Fibroblast of pulmonary artery (primary cell): ENCODE results near the gene METRN.

Experiments used
- DNase-seq: peaks from one replicate; pipeline ENCODE4 v3.0.0-alpha.2; 2010; ENCODE audit warnings: low read depth
- H3K4me3 ChIP-seq: replicated peaks from 2 replicates; pipeline ENCODE4 v1.5.1; 2011; ENCODE audit warnings: low read depth, mild to moderate bottlenecking, control low read depth, low read length, moderate library complexity
- TF ChIP-seq, protein P1 (sequence below): IDR thresholded peaks from 2 replicates; pipeline ENCODE4 v1.5.1; 2011; ENCODE audit warnings: mild to moderate bottlenecking, control low read depth, low read length, inconsistent platforms; ENCODE audit errors: missing control alignments

The METRN gene

DNA sequence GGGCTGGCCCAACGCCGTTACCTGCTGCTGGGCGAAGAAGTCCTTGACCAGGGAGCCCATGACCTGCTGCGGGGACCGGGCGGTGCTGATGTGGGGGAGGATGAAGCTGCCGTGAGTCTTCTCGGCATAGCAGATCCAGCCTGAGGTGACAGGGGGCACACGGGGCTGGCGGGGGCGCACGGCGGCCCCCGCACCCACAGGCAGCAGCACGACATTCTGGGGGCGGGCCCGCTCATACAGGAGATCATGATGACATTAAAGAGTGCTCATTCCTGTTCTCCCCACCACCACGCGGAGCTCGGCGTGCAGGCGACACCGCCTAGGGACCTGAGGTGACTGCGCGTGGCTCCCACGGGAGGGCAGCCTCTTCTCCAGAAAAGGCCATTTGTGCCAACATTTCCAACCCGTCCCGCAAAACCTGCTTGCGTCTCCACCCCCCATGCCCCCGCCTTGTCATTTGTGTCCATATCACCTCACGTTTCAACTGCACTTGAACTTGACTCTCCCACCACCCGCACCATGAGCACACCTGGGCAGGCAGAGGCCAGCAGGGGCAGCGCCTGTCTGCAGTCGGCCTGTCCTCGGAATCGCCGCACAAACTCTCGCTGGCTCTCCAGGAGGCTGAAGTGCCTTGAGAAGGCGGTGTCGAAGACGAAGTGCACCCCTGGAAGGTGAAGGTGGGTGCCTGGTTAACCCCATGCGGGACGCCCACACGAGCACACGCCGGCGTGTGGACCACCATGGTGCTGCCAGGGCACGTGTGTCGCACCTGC is 19.5 kb downstream of the METRN start:
- no peak for DNase-seq
- H3K4me3 ChIP-seq, result no peak overlapping the region
- TF ChIP-seq, protein P1, sequence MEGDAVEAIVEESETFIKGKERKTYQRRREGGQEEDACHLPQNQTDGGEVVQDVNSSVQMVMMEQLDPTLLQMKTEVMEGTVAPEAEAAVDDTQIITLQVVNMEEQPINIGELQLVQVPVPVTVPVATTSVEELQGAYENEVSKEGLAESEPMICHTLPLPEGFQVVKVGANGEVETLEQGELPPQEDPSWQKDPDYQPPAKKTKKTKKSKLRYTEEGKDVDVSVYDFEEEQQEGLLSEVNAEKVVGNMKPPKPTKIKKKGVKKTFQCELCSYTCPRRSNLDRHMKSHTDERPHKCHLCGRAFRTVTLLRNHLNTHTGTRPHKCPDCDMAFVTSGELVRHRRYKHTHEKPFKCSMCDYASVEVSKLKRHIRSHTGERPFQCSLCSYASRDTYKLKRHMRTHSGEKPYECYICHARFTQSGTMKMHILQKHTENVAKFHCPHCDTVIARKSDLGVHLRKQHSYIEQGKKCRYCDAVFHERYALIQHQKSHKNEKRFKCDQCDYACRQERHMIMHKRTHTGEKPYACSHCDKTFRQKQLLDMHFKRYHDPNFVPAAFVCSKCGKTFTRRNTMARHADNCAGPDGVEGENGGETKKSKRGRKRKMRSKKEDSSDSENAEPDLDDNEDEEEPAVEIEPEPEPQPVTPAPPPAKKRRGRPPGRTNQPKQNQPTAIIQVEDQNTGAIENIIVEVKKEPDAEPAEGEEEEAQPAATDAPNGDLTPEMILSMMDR, result no peak

DNA sequence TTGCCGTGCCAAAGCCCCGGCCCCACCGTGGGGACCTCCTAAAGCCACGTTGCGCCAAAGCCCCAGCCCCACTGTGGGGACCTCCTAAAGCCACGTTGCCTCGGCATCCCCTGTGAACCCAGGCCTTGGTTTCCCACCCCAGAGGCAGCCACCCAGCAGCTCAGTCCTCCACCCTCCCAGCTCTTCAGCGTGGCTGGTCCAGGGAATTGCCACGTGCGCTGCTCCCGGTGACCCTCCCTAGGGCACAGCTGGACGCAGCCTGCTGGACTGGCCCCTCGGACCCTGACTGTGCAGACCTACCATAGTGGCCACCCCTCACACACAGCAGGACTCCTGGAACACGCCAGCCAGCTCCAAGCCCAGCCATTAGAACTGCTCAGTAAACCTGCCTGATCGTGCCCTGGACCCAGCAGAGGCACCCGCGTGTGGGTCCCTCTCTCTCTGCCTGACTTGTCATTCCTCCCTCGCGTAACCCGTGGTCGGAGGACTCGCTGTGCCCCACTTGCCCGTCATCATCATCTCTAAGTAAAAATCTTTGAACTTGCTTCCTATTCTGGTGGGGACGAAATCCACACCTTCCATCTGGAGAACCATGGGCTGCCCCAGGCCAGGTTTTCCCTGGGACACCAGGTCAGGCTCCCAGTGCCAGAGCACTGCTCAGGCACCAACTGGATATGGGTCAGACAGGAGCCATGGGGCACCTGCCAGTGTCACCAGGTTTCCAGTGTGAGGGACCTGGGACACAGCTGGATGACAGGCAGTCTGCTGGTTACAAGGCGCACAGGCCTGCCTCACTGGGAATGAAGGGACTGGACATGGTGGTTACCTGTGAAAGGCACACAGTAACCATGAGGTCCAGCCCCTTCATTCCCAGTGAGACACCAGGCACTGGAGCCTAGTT is 20.3 kb downstream of the METRN start:
- TF ChIP-seq, protein P1, result no peak
- DNase-seq, result no peak
- no peak overlapping the region for H3K4me3 ChIP-seq

DNA sequence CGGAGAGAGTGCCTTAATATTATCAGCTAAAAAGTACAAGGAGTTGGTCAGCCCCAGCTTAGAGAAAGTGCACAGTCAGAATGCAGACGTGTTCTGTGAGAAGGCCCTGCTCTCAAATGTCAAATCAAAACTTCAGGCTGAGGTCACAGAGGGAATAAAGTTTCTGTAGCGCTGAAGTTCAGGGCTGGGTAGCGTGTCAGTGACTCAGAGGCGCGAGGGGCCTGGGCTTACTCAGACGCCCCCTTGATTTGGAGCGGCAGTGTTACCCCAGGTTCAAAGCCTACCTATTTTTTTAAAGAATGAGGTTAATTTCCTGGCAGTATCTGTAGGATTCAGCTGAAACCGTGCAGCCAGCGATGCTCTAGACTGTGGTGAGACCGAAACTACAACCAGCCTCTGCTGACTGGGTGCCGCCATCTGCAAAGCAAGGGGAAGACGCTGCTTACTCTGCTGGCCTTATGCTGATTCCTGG is 21.1 kb downstream of the METRN start:
- H3K4me3 ChIP-seq, result no peak overlapping the region
- TF ChIP-seq, protein P1, result no peak
- no peak for DNase-seq

DNA sequence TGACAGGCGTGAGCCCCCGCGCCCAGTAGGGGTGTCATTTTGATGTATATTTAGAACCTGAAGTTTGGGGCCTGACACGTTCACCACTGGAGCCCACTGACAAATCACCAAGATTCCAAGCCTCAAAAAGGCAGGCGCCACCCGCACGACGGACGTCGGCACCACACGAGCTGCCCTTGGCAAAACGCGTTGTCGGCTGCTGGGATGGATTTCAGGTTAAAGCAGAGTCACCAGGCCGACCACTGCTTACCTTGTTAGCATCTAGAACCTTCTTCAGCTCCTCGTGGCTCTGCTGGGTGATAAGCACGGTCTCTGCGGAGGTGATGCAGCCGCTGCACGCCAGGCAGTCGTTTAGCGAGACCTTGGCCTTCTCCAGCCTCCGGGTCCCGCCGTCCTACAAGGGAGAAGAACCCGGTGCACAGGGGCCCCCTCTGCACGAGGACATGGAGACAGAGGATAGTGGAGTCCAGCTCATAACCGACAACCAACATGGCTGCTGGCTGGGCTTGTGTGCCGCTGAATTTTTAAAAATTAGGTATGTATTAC is 22.1 kb downstream of the METRN start:
- TF ChIP-seq, protein P1, result no peak
- no peak overlapping the region for H3K4me3 ChIP-seq

DNA sequence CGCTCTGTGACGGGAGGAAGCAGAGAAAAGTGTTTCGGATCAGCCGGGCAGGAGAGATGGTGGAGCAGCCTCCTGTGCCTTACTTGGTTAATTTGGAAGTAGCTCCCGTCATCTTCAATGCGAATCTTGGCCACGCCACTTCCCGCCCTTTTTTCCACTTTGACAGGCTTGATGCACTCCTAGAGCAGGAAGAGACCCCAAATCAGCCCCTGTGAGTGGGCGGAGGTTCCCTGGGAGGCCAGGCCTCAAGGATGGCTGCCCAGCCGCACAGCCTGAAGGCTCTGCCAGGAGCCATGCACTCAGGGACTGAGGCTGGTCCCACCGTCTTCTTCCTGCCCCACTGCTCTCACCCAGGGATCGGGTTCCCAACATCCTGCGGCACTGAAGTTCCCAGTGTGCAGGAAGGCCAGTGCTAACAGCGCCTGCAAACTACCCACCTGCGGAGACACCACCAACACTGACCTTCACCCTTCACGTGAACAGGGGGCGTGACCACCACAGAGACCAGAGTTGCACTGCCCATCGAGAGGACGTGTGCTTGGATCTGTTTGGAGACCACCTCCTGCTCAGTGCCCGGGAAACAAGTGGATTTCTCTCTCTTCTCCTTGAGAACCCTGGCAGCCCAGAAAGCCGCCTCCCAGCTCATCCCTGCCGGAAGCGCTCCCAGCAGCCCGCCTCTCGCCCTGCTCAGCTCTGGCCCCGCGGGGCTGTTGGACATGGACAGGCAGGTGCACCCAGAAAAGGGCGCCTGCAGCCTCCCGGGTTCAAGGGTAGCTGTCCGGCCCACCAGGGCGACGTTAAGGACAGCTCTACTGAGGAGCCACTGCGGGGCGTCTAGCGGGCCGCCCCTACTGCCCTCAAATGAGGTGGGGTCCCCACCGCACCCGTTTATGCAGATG is 24.9 kb downstream of the METRN start:
- peak overlapping the region; percentile 84 for H3K4me3 ChIP-seq
- TF ChIP-seq, protein P1, result no peak
- DNase-seq, result no peak

More for the DNA sequence above, 22.1 kb downstream of the METRN start:
- DNase-seq, result no peak

GRCh38 chr16:740459-740763 is 25.5 kb downstream of the METRN start:
- TF ChIP-seq, protein P1, result no peak
- DNase-seq, result no peak
- H3K4me3 ChIP-seq, result peak overlapping the region; percentile 84
